Endothelial cell of umbilical vein (primary cell): ENCODE results near the gene DST. TPM values are rescaled to one million over a fixed set of nuclear protein-coding genes. Genes with fewer than 3 reads are reported as not detected.

Experiments used
- BruUV-seq: library from RNA; stranded (reverse); fragments of 400-500 nt; replicated peaks from 2 replicates; lab custom pipeline; 2021; lab: Mats Ljungman, UMichigan
- CTCF ChIA-PET: fragments of 300-600, 350-600 bp; sonication (Branson Sonifier 250); formaldehyde crosslinking; loops from one replicate; lab custom pipeline; 2021; ENCODE audit warnings: antibody characterized with exemption, inconsistent platforms; lab: Charles Lee
- POLR2A ChIA-PET: fragments of 300-600, 350-600 bp; sonication (Branson Sonifier 250); formaldehyde crosslinking; loops from one replicate; lab custom pipeline; 2021; ENCODE audit warnings: antibody characterized with exemption, inconsistent platforms; lab: Charles Lee
- DNase-seq: peaks from one replicate; pipeline ENCODE4 v3.0.0-alpha.2; 2011; ENCODE audit warnings: low read depth, low spot score
- FAIRE-seq: peaks from 2 replicates; lab custom pipeline; 2011; peaks lifted over from hg19 to GRCh38; lab: Jason Lieb, UNC
- H2AFZ ChIP-seq: 2 replicates; pipeline ENCODE4 v1.6.0; 2012; ENCODE audit warnings: low read depth, low read length, control low read depth, inconsistent platforms
- H3K27ac ChIP-seq: 2 replicates; pipeline ENCODE4 v1.5.1; 2011; ENCODE audit warnings: low read depth, mild to moderate bottlenecking, control low read depth, low read length, moderate library complexity; ENCODE audit not compliant: insufficient read depth
- H3K27me3 ChIP-seq, 2 experiments: 2 replicates each; pipeline versions ENCODE4 v1.6.0 to v1.6.1; 2011; ENCODE audit warnings: low read length in 2 of 2, mixed read lengths in 1 of 2; ENCODE audit not compliant: control insufficient read depth in 2 of 2, insufficient read depth in 2 of 2
- H3K36me3 ChIP-seq, 2 experiments: 2 replicates in 1 of 2; 3 replicates in 1 of 2; pipeline ENCODE4 v1.5.1; 2011; ENCODE audit warnings: low read length in 2 of 2, mild to moderate bottlenecking in 1 of 2, moderate library complexity in 1 of 2; ENCODE audit not compliant: control insufficient read depth in 2 of 2, insufficient read depth in 2 of 2; ENCODE audit errors: extremely low read depth in 1 of 2
- H3K4me1 ChIP-seq: 3 replicates; pipeline ENCODE4 v1.5.1; 2011; ENCODE audit warnings: mild to moderate bottlenecking, low read length; ENCODE audit not compliant: control insufficient read depth, insufficient read depth; ENCODE audit errors: extremely low read depth
- H3K4me2 ChIP-seq: 2 replicates; pipeline ENCODE4 v1.6.1; 2011; ENCODE audit warnings: low read length, control low read depth, mixed read lengths; ENCODE audit not compliant: insufficient read depth
- H3K4me3 ChIP-seq, 3 experiments: fragments of 200-600 bp in 1 of 3; sonication (generic), shearing (Covaris generic) in 1 of 3; replicated peaks in 1 of 3; 2 replicates each; pipeline ENCODE4 v1.5.1; 2011 to 2016; ENCODE audit warnings: control low read depth in 3 of 3, low read length in 3 of 3, mild to moderate bottlenecking in 2 of 3, inconsistent platforms in 1 of 3, low read depth in 1 of 3, moderate library complexity in 1 of 3; ENCODE audit not compliant: insufficient read depth in 1 of 3
- H3K79me2 ChIP-seq: 2 replicates; pipeline ENCODE4 v1.6.0; 2012; ENCODE audit warnings: low read length, inconsistent platforms; ENCODE audit not compliant: control insufficient read depth, insufficient read depth
- H3K9ac ChIP-seq: replicated peaks from 2 replicates; pipeline ENCODE3; 2011; ENCODE audit warnings: low read length, control low read depth; ENCODE audit not compliant: insufficient read depth; ENCODE audit errors: extremely low read depth
- H3K9me1 ChIP-seq: replicated peaks from 3 replicates; pipeline ENCODE4 v1.6.0; 2011; ENCODE audit warnings: mild to moderate bottlenecking, low read length; ENCODE audit not compliant: control insufficient read depth, insufficient read depth; ENCODE audit errors: extremely low read depth
- H3K9me3 ChIP-seq: replicated peaks from 2 replicates; pipeline ENCODE4 v1.5.1; 2012; ENCODE audit warnings: low read length, inconsistent platforms; ENCODE audit not compliant: control insufficient read depth, insufficient read depth
- H4K20me1 ChIP-seq: replicated peaks from 2 replicates; pipeline ENCODE3; 2011; ENCODE audit warnings: mild to moderate bottlenecking, low read length; ENCODE audit not compliant: control insufficient read depth, insufficient read depth; ENCODE audit errors: extremely low read depth
- CTCF ChIP-seq, 2 donors: IDR thresholded peaks; 1 replicate in 1 of 2; 2 replicates in 1 of 2; pipeline ENCODE4 v1.5.1; 2011; ENCODE audit warnings: low read length in 2 of 2, mild to moderate bottlenecking in 2 of 2, moderate library complexity in 2 of 2, control low read depth in 1 of 2, inconsistent platforms in 1 of 2, low read depth in 1 of 2; ENCODE audit not compliant: insufficient read depth in 1 of 2; ENCODE audit errors: extremely low read depth in 1 of 2
- EZH2 ChIP-seq: IDR thresholded peaks from 2 replicates; pipeline ENCODE4 v1.6.1; 2012; ENCODE audit warnings: borderline replicate concordance, low read depth, mild to moderate bottlenecking, moderate library complexity, low read length, inconsistent platforms; ENCODE audit not compliant: severe bottlenecking
- FOS ChIP-seq: IDR thresholded peaks from 2 replicates; pipeline ENCODE4 v1.6.1; 2011; ENCODE audit warnings: mild to moderate bottlenecking, low read length, moderate library complexity, borderline replicate concordance; ENCODE audit not compliant: insufficient read depth
- GATA2 ChIP-seq: IDR thresholded peaks from 2 replicates; pipeline ENCODE4 v1.7.0; 2011; ENCODE audit warnings: low read depth, mild to moderate bottlenecking, moderate library complexity, mixed read lengths, low read length; ENCODE audit not compliant: insufficient read length, insufficient read depth
- JUN ChIP-seq: IDR thresholded peaks from 2 replicates; pipeline ENCODE4 v1.6.1; 2011; ENCODE audit warnings: borderline replicate concordance, low read depth; ENCODE audit not compliant: insufficient read length, insufficient read depth
- MAX ChIP-seq: IDR thresholded peaks from 2 replicates; pipeline ENCODE4 v1.6.1; 2011; ENCODE audit not compliant: insufficient read depth, insufficient read length
- MYC ChIP-seq: IDR thresholded peaks from one replicate; pipeline ENCODE4 v1.6.1; 2011; ENCODE audit warnings: mild to moderate bottlenecking, low read depth, low read length
- POLR2A ChIP-seq: IDR thresholded peaks from 2 replicates; pipeline ENCODE4 v1.6.1; 2012; ENCODE audit warnings: low read depth, mild to moderate bottlenecking, control low read depth, low read length
- POLR2AphosphoS5 ChIP-seq: IDR thresholded peaks from 2 replicates; pipeline ENCODE4 v1.6.1; 2012; ENCODE audit warnings: low read depth, mild to moderate bottlenecking, control low read depth, low read length, moderate library complexity; ENCODE audit not compliant: insufficient read depth
- dilution Hi-C: fragments of 300-500 bp; cut with MboI; formaldehyde crosslinking; loops from one replicate; pipeline ENCODE4 v1.15.0; 2019; ENCODE audit warnings: low sequenced_read_pairs; ENCODE audit not compliant: extremely low pct_ligation_motif_present
- intact Hi-C: fragments of 100-400 bp; cut with micrococcal nuclease; formaldehyde crosslinking; loops from one replicate; pipeline ENCODE4 v1.10.0; 2022
- polyA plus RNA-seq, 4 experiments: library from polyadenylated mRNA; depleted of rRNA in 3 of 4; stranded (reverse) in 3 of 4; unstranded in 1 of 4; fragments of >200 nt; gene quantifications; 2 replicates each; pipeline versions ENCODE4 v1.2.1 to v1.2.3, GENCODE V29; 2011 to 2012; ENCODE audit warnings: missing spikeins in 1 of 4
- total RNA-seq: library from RNA; stranded (reverse); gene quantifications from 2 replicates; pipeline ENCODE4 v1.2.3, GENCODE V29; 2021

The DST gene
- total and polyA plus RNA-seq, 2 donors (not counting 3 experiments of a cell fraction or from before 2014, with no cell fraction given) = 62.3 to 253 TPM

- ChIA-PET CTCF (interaction anchor here (1.4 to 2.7 kb wide), 4 partner anchors 8 to 51 kb away, joined by 3 to 13 read pairs (median 6); no protein-coding TSS in a partner anchor), POLR2A (no interaction called here)
- Histone ChIP-seq H3K79me2 (peaks cover 5% of the 10 kb centered on the region), H3K27ac (no peak overlapping the region), H3K9ac (no peak overlapping the region), H3K36me3 (no peaks in the 10 kb centered on the region), H3K27me3 (no peaks in the 10 kb centered on the region), H3K9me3 (no peaks in the 10 kb centered on the region), H3K4me2 (no peak overlapping the region), H3K4me3 (no peak overlapping the region), H3K9me1 (no peaks in the 10 kb centered on the region), H3K4me1 (peaks cover 30% of the 10 kb centered on the region), H2AFZ (no peak overlapping the region), H4K20me1 (no peaks in the 10 kb centered on the region)
- no peak for FAIRE-seq
- DNase-seq = no peak
- TF ChIP-seq MYC (no peak), POLR2AphosphoS5 (no peak), EZH2 (no peak), POLR2A (no peak), FOS (no peak), CTCF (IDR thresholded peaks at IDR 0.05; ENCODE audit: extremely low read depth in 1 of 2, insufficient read depth in 1 of 2, low read depth in 1 of 2, low read length in 2 of 2) (no peak), GATA2 (no peak), MAX (no peak), JUN (no peak)
- dilution Hi-C loops (no loop called here), intact Hi-C loops (no loop called here)
- no TSS peak for BruUV-seq
Measured at GRCh38 chr6:56688521-56688920, 45.8 kb upstream of the DST start.
